Stimulated activated CD8-positive, alpha-beta memory T cell treated with anti-CD3 and anti-CD28 coated beads, Interleukin-15, amount 100 ng/mL, for 48 hours (primary cell): Measurements from ENCODE around the gene TOPORS.

Experiments
- DNase-seq, 2 donors: peaks; one replicate each; pipeline ENCODE4 v3.0.0-alpha.2; 2020; ENCODE audit warnings: low read depth in 2 of 2

TOPORS gene

DNA sequence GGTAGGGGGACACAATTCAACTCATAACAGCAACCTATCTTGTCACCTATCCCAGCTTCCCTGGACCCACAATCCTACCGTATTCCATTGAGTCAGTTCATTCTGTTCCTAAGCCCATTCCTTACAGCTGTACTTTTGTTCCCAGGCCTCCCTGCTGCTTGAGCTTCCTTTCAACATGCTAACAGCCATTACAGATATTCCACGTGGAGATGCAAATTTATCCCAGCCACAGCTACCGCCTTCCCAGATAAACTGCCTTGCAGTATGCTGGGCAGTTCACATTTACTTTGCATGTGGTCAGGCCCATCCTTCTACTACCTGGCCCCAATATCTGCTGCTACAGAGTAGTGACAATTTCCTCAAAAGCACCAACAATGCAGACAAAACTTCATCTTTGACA, 49.4 kb downstream of the TOPORS start:
- no peak for DNase-seq

DNA sequence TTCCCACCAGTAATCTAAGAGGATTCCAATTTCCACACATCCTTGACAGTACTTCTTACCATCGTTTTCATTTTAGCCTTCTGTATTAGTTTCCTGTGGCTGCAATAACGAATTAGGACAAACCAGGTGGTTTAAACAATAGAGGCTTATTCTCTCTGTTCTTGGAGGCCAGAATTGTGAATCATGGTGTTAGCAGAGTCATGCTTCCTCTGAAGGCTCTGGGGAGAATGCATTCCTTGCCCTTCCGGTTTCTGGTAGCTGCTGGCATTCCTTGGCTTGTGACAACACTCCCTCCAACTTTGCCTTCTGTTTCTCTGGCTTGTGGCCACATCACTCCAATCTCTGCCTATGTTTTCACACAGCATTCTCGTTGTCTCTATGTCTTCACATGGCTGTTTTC, 49.9 kb downstream of the TOPORS start:
- no peak for DNase-seq

DNA sequence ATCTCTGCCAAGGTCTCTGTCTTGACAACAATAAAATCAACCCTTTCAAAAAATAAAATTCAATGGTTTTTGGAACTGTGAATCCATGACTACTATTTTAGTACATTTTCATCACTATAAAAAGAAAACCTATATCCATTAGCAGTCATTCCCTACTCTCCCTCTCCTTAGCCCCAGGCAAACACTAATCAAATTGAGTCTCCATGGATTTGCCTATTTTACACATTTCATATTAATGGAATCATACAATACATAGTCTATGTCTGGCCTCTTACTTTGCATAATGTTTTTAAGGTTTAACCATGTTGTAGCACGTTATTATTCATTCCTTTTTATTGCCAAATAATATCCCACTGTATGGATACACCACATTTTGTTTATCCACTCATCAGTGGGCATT, 50.5 kb downstream of the TOPORS start:
- no peak for DNase-seq

GRCh38 chr9:32500768-32501167, 51.6 kb downstream of the TOPORS start:
- DNase-seq: no peak

- DNase-seq: no peak
Observed at GRCh38 chr9:32497921-32498320, 54.5 kb downstream of the TOPORS start.

GRCh38 chr9:32490601-32491000, 61.8 kb downstream of the TOPORS start:
- no peak for DNase-seq
